DND-41 (cell line): ENCODE measurements around the gene OTULINL.
"Not testable (repeated sequence)": the region's sequence is repeated elsewhere in the genome, so short reads cannot be mapped to it uniquely, and the experiment has no call there.

Source experiments
- ATAC-seq: fragments of 200-7000 bp; cut with Tn5 transposase; 3 replicates; pipeline ENCODE4 v1.9.1; 2021; ENCODE audit warnings: low read depth; ENCODE audit not compliant: insufficient read depth
- DNase-seq: peaks from one replicate; pipeline ENCODE4 v3.0.0-alpha.2; 2020
- H2AFZ ChIP-seq: 2 replicates; pipeline ENCODE4 v1.6.0; 2012; ENCODE audit warnings: low read depth, low read length
- H3K27ac ChIP-seq: 2 replicates; pipeline ENCODE4 v1.5.1; 2012; ENCODE audit warnings: low read length, inconsistent platforms
- H3K27me3 ChIP-seq: fragments of 200-600 bp; sonication (generic); 2 replicates; pipeline ENCODE4 v1.6.0; 2012; ENCODE audit warnings: low read length, mild to moderate bottlenecking, inconsistent platforms; ENCODE audit not compliant: insufficient read depth, poor library complexity
- H3K36me3 ChIP-seq: 2 replicates; pipeline ENCODE4 v1.5.1; 2012; ENCODE audit warnings: low read length, inconsistent platforms; ENCODE audit not compliant: insufficient read depth
- H3K4me1 ChIP-seq: 2 replicates; pipeline ENCODE4 v1.5.1; 2012; ENCODE audit warnings: mild to moderate bottlenecking, low read length; ENCODE audit not compliant: insufficient read depth
- H3K4me2 ChIP-seq: 2 replicates; pipeline ENCODE4 v1.6.0; 2012; ENCODE audit warnings: mild to moderate bottlenecking, moderate library complexity, low read length, inconsistent platforms; ENCODE audit not compliant: insufficient read depth
- H3K4me3 ChIP-seq, 2 experiments: fragments of 200-600 bp in 1 of 2; shearing (Covaris generic) in 1 of 2; 2 replicates each; pipeline ENCODE4 v1.5.1; 2012 to 2016; ENCODE audit warnings: inconsistent platforms in 2 of 2, low read length in 2 of 2, mild to moderate bottlenecking in 2 of 2, low read depth in 1 of 2, moderate library complexity in 1 of 2
- H3K79me2 ChIP-seq: 2 replicates; pipeline ENCODE4 v1.6.0; 2012; ENCODE audit warnings: low read length, inconsistent platforms; ENCODE audit not compliant: insufficient read depth
- H3K9ac ChIP-seq: 2 replicates; pipeline ENCODE4 v1.6.0; 2012; ENCODE audit warnings: low read depth, mild to moderate bottlenecking, inconsistent platforms, low read length, moderate library complexity
- H3K9me3 ChIP-seq: 2 replicates; pipeline ENCODE4 v1.5.1; 2012; ENCODE audit warnings: low read length, moderate library complexity, mild to moderate bottlenecking, inconsistent platforms; ENCODE audit not compliant: insufficient read depth, severe bottlenecking
- H4K20me1 ChIP-seq: 2 replicates; pipeline ENCODE4 v1.6.0; 2012; ENCODE audit warnings: low read length; ENCODE audit not compliant: insufficient read depth
- CTCF ChIP-seq: IDR thresholded peaks from 2 replicates; pipeline ENCODE4 v1.5.1; 2012; ENCODE audit warnings: borderline replicate concordance, low read length, moderate library complexity, mild to moderate bottlenecking; ENCODE audit not compliant: poor library complexity, severe bottlenecking; ENCODE audit errors: extremely low read depth
- EZH2 ChIP-seq: IDR thresholded peaks from 3 replicates; pipeline ENCODE4 v1.6.1; 2012; ENCODE audit warnings: borderline replicate concordance, low read depth, mild to moderate bottlenecking, moderate library complexity, low read length, inconsistent platforms; ENCODE audit not compliant: severe bottlenecking

OTULINL gene

GRCh38 chr5:14552017-14552416 is 29.6 kb upstream of the OTULINL start:
- Histone ChIP-seq H3K27me3 (no peaks in the 10 kb centered on the region), H3K79me2 (no peaks in the 10 kb centered on the region), H2AFZ (no peak overlapping the region), H4K20me1 (no peaks in the 10 kb centered on the region), H3K4me3 (no peak overlapping the region), H3K9ac (no peak overlapping the region), H3K9me3 (no peaks in the 10 kb centered on the region), H3K4me2 (no peak overlapping the region), H3K4me1 (no peaks in the 10 kb centered on the region), H3K36me3 (no peaks in the 10 kb centered on the region), H3K27ac (no peak overlapping the region)
- DNase-seq: no peak
- TF ChIP-seq EZH2: no peak
- ATAC-seq: no peak

GRCh38 chr5:14554288-14554687 is 27.3 kb upstream of the OTULINL start:
- ATAC-seq, H4K20me1 ChIP-seq, H3K4me2 ChIP-seq: not testable (repeated sequence)

GRCh38 chr5:14556015-14556414 is 25.6 kb upstream of the OTULINL start:
- H3K4me1 ChIP-seq: peaks cover 11% of the 10 kb centered on the region
- no peak overlapping the region for H2AFZ ChIP-seq
- no peak overlapping the region for H3K9ac ChIP-seq
- H3K27me3 ChIP-seq: peaks cover 4% of the 10 kb centered on the region
- ATAC-seq (no peak), DNase-seq (no peak)
- H3K4me2 ChIP-seq: no peak overlapping the region
- H3K27ac ChIP-seq: no peak overlapping the region
- no peaks in the 10 kb centered on the region for H3K79me2 ChIP-seq
- no peaks in the 10 kb centered on the region for H3K9me3 ChIP-seq
- H4K20me1 ChIP-seq: no peaks in the 10 kb centered on the region
- no peak for TF ChIP-seq EZH2
- TF ChIP-seq CTCF: no peak
- no peak overlapping the region for H3K4me3 ChIP-seq
- no peaks in the 10 kb centered on the region for H3K36me3 ChIP-seq

More at GRCh38 chr5:14554288-14554687, 27.3 kb upstream of the OTULINL start:
- DNase-seq, H3K79me2 ChIP-seq, H3K27ac ChIP-seq, H3K9me3 ChIP-seq, H3K4me3 ChIP-seq, H2AFZ ChIP-seq, H3K4me1 ChIP-seq, H3K9ac ChIP-seq, H3K27me3 ChIP-seq, H3K36me3 ChIP-seq: not testable (repeated sequence)

GRCh38 chr5:14557203-14557770 is 24.3 kb upstream of the OTULINL start:
- Histone ChIP-seq H3K36me3 (no peaks in the 10 kb centered on the region), H3K9me3 (no peaks in the 10 kb centered on the region), H3K27ac (no peak overlapping the region), H3K4me2 (no peak overlapping the region), H3K79me2 (no peaks in the 10 kb centered on the region), H2AFZ (no peak overlapping the region), H3K9ac (no peak overlapping the region), H3K4me3 (no peak overlapping the region), H3K27me3 (peaks cover 4% of the 10 kb centered on the region), H3K4me1 (peaks cover 11% of the 10 kb centered on the region), H4K20me1 (no peaks in the 10 kb centered on the region)
- ATAC-seq (no peak), DNase-seq (no peak)
- TF ChIP-seq EZH2: no peak
- no peak for TF ChIP-seq CTCF
